HCT116 (cell line): ENCODE results near the gene SH3PXD2A. TPM values are rescaled to one million over a fixed set of nuclear protein-coding genes. Genes with fewer than 3 reads are reported as not detected.

Experiments used
- ATAC-seq: fragments of 200-7000 bp; cut with Tn5 transposase; 2 replicates; pipeline ENCODE4 v1.9.1; 2020; ENCODE audit warnings: mild to moderate bottlenecking, moderate library complexity
- BruUV-seq: library from RNA; stranded (reverse); fragments of 400-500 nt; replicated peaks from 2 replicates; lab custom pipeline; 2021; lab: Mats Ljungman, UMichigan
- CTCF ChIA-PET: fragments of 300-600 bp; sonication (Branson Sonifier 250); formaldehyde crosslinking; loops from one replicate; lab custom pipeline; 2021; ENCODE audit warnings: antibody characterized with exemption; lab: Charles Lee
- POLR2A ChIA-PET: fragments of 300-600, 350-600 bp; sonication (Branson Sonifier 250); formaldehyde crosslinking; loops from one replicate; lab custom pipeline; 2021; ENCODE audit warnings: antibody characterized with exemption; lab: Charles Lee
- RAD21 ChIA-PET, 2 experiments: fragments of 300-600 bp; sonication (Branson Sonifier 250); formaldehyde crosslinking; loops; one replicate each; lab custom pipeline; 2023; ENCODE audit warnings: low total read pairs in 2 of 2; ENCODE audit not compliant: uncharacterized antibody in 2 of 2, unreplicated experiment in 2 of 2, low non-redundant PET in 1 of 2; lab: Charles Lee
- DNase-seq: peaks from one replicate; pipeline ENCODE4 v3.0.0-alpha.2; 2010; ENCODE audit warnings: low read depth, low spot score
- H2AFZ ChIP-seq: fragments of 200-600 bp; shearing (Covaris generic), sonication (generic); 2 replicates; pipeline ENCODE4 v1.6.1; 2017; ENCODE audit warnings: low read depth, mixed run types, mixed read lengths, antibody characterized with exemption, low read length; ENCODE audit not compliant: poor library complexity, severe bottlenecking
- H3K27ac ChIP-seq: 2 replicates; pipeline ENCODE4 v1.5.1; 2012; ENCODE audit warnings: low read depth, low read length
- H3K27me3 ChIP-seq: fragments of 200-600 bp; sonication (generic); 2 replicates; pipeline ENCODE4 v1.6.1; 2016; ENCODE audit warnings: mixed run types, low read length, mixed read lengths; ENCODE audit not compliant: insufficient read depth
- H3K36me3 ChIP-seq, 2 experiments: fragments of 200-500 bp in 1 of 2; fragments of 200-600 bp in 1 of 2; sonication (Bioruptor generic) in 1 of 2; sonication (generic) in 1 of 2; 2 replicates each; pipeline versions ENCODE4 v1.5.1 to v1.6.1; 2014 to 2016; ENCODE audit warnings: low read length in 2 of 2, inconsistent platforms in 1 of 2, mixed read lengths in 1 of 2, mixed run types in 1 of 2; ENCODE audit not compliant: insufficient read depth in 2 of 2, control insufficient read depth in 1 of 2
- H3K4me1 ChIP-seq, 2 experiments: fragments of 200-600 bp in 1 of 2; sonication (generic) in 1 of 2; 2 replicates each; pipeline versions ENCODE4 v1.5.1 to v1.6.1; 2012 to 2017; ENCODE audit warnings: low read length in 2 of 2, inconsistent platforms in 1 of 2, mild to moderate bottlenecking in 1 of 2, mixed read lengths in 1 of 2, mixed run types in 1 of 2, moderate library complexity in 1 of 2; ENCODE audit not compliant: insufficient read depth in 2 of 2, control insufficient read depth in 1 of 2
- H3K4me2 ChIP-seq: fragments of 200-600 bp; sonication (generic); 2 replicates; pipeline ENCODE4 v1.6.1; 2017; ENCODE audit warnings: mixed run types, low read length, mixed read lengths
- H3K4me3 ChIP-seq, 2 experiments: fragments of 200-600 bp in 1 of 2; sonication (generic) in 1 of 2; replicated peaks in 1 of 2; 2 replicates each; pipeline ENCODE4 v1.5.1; 2011 to 2016; ENCODE audit warnings: low read length in 2 of 2, control low read depth in 1 of 2, low read depth in 1 of 2, mild to moderate bottlenecking in 1 of 2, mixed read lengths in 1 of 2, mixed run types in 1 of 2
- H3K79me2 ChIP-seq: fragments of 200-600 bp; sonication (generic); 2 replicates; pipeline ENCODE4 v1.6.1; 2017; ENCODE audit warnings: mild to moderate bottlenecking, mixed run types, low read length, moderate library complexity, mixed read lengths; ENCODE audit not compliant: insufficient read depth
- H3K9ac ChIP-seq: fragments of 200-600 bp; sonication (generic); 2 replicates; pipeline ENCODE4 v1.6.1; 2016; ENCODE audit warnings: low read length, mixed read lengths
- H3K9me2 ChIP-seq: fragments of 200-600 bp; sonication (generic), shearing (Covaris generic); 2 replicates; pipeline ENCODE4 v1.6.1; 2017; ENCODE audit warnings: mixed run types, mild to moderate bottlenecking, moderate library complexity; ENCODE audit not compliant: insufficient read depth
- H3K9me3 ChIP-seq, 2 experiments: fragments of 200-500 bp in 1 of 2; fragments of 200-600 bp in 1 of 2; sonication (Bioruptor generic) in 1 of 2; sonication (generic) in 1 of 2; 2 replicates each; pipeline ENCODE4 v1.6.1; 2014 to 2017; ENCODE audit warnings: low read length in 2 of 2, mixed read lengths in 2 of 2, inconsistent platforms in 1 of 2, low read depth in 1 of 2, mild to moderate bottlenecking in 1 of 2, mixed run types in 1 of 2, moderate library complexity in 1 of 2; ENCODE audit not compliant: control insufficient read depth in 1 of 2, insufficient read depth in 1 of 2
- H4K20me1 ChIP-seq: fragments of 200-600 bp; sonication (generic), shearing (Covaris generic); 2 replicates; pipeline ENCODE4 v1.6.1; 2017; ENCODE audit warnings: mixed run types, mild to moderate bottlenecking, moderate library complexity; ENCODE audit not compliant: insufficient read depth
- CBX3 ChIP-seq: IDR thresholded peaks from 2 replicates; pipeline ENCODE4 v1.6.1; 2012; ENCODE audit warnings: low read depth
- EGR1 ChIP-seq: IDR thresholded peaks from 2 replicates; pipeline ENCODE4 v1.6.1; 2012; ENCODE audit warnings: low read depth
- EZH2phosphoT487 ChIP-seq: fragments of 200-600 bp; IDR thresholded peaks from 2 replicates; pipeline ENCODE4 v1.6.1; 2018; ENCODE audit warnings: antibody characterized with exemption, borderline replicate concordance
- FOSL1 ChIP-seq: IDR thresholded peaks from 2 replicates; pipeline ENCODE4 v1.6.1; 2012; ENCODE audit warnings: low read depth
- JUND ChIP-seq: IDR thresholded peaks from 2 replicates; pipeline ENCODE4 v1.6.1; 2012
- MAX ChIP-seq: IDR thresholded peaks from 2 replicates; pipeline ENCODE4 v1.6.1; 2012
- POLR2A ChIP-seq: IDR thresholded peaks from 2 replicates; pipeline ENCODE4 v1.7.0; 2011; ENCODE audit warnings: borderline replicate concordance; ENCODE audit not compliant: insufficient read depth, insufficient read length; ENCODE audit errors: extremely low read depth
- POLR2AphosphoS5 ChIP-seq: IDR thresholded peaks from 2 replicates; pipeline ENCODE4 v1.6.1; 2011; ENCODE audit warnings: mild to moderate bottlenecking, low read depth, low read length, moderate library complexity
- RAD21 ChIP-seq: IDR thresholded peaks from 2 replicates; pipeline ENCODE4 v1.6.1; 2012; ENCODE audit warnings: low read depth, mild to moderate bottlenecking
- SIN3A ChIP-seq: IDR thresholded peaks from 2 replicates; pipeline ENCODE4 v1.6.1; 2012; ENCODE audit warnings: low read depth
- SP1 ChIP-seq: IDR thresholded peaks from 2 replicates; pipeline ENCODE4 v1.6.1; 2012; ENCODE audit warnings: low read depth
- SRF ChIP-seq: IDR thresholded peaks from 2 replicates; pipeline ENCODE4 v1.6.1; 2012; ENCODE audit warnings: low read depth
- TCF7L2 ChIP-seq: IDR thresholded peaks from 2 replicates; pipeline ENCODE4 v1.7.0; 2011; ENCODE audit warnings: borderline replicate concordance, inconsistent platforms; ENCODE audit not compliant: insufficient read depth, insufficient read length; ENCODE audit errors: extremely low read depth
- ZFX ChIP-seq: fragments of 450-650 bp; IDR thresholded peaks from 2 replicates; pipeline ENCODE4 v1.6.1; 2017
- ZNF274 ChIP-seq: fragments of 200-500 bp; sonication (Bioruptor generic); IDR thresholded peaks from 2 replicates; pipeline ENCODE4 v1.6.1; 2014; ENCODE audit warnings: mild to moderate bottlenecking, low read depth, low read length, inconsistent platforms
- intact Hi-C: fragments of 100-400 bp; cut with micrococcal nuclease; formaldehyde crosslinking; loops from 2 replicates; pipeline ENCODE4 v1.10.0; 2022
- total RNA-seq: library from RNA; stranded (reverse); gene quantifications from one replicate; pipeline ENCODE4 v1.2.1, GENCODE V29; 2021; ENCODE audit not compliant: unreplicated experiment
- TF ChIP-seq, protein P1 (sequence below): IDR thresholded peaks from 2 replicates; pipeline ENCODE4 v1.6.1; 2012
- TF ChIP-seq, protein P2 (sequence below), 3 experiments: fragments of 200-600 bp in 1 of 3; sonication (generic) in 1 of 3; IDR thresholded peaks in 2 of 3; conservative IDR thresholded peaks in 1 of 3; 2 replicates each; pipeline ENCODE4 v1.5.1; 2012 to 2017; ENCODE audit warnings: low read depth in 2 of 3, low read length in 2 of 3, antibody characterized with exemption in 1 of 3, borderline replicate concordance in 1 of 3, control low read depth in 1 of 3, mild to moderate bottlenecking in 1 of 3, mixed read lengths in 1 of 3, mixed run types in 1 of 3, moderate library complexity in 1 of 3; ENCODE audit not compliant: insufficient read depth in 1 of 3

The SH3PXD2A gene
- total RNA-seq, 1 experiment from 2014 or later: 8.7 TPM

DNA sequence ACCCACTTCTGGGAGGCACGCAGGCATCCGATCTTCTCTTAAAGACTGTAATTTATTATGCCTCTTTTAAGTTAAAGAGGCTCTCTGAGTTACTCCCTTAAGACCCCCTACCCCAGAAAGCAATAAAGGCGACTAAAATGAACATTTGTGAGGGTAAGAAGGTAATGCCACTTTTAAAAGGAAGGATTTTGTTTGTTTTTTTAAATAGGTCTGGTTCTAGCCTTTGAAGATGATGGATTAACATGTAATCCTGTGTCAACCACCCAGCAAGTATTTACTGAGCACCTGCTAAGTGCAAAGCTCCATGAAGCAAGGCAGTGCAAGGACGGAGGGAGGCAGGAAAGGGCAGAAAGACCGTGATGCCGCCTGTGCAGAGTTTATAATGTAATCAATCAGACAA, 26.1 kb downstream of the SH3PXD2A start:
- Histone ChIP-seq H3K36me3 (no peaks in the 10 kb centered on the region), H3K4me2 (no peak overlapping the region), H4K20me1 (no peaks in the 10 kb centered on the region), H3K27me3 (no peaks in the 10 kb centered on the region), H3K4me3 (no peak overlapping the region), H3K27ac (no peak overlapping the region), H3K79me2 (no peaks in the 10 kb centered on the region), H3K9ac (no peak overlapping the region), H2AFZ (no peak overlapping the region), H3K9me3 (no peaks in the 10 kb centered on the region), H3K9me2 (no peaks in the 10 kb centered on the region), H3K4me1 (peaks cover 3 to 16% of the 10 kb centered on the region in 2 experiments; a peak in 3 of 4 replicates)
- TF ChIP-seq RAD21 (no peak), SIN3A (no peak), SP1 (no peak), SRF (no peak), EGR1 (no peak), FOSL1 (no peak)
- TF ChIP-seq, protein P1, sequence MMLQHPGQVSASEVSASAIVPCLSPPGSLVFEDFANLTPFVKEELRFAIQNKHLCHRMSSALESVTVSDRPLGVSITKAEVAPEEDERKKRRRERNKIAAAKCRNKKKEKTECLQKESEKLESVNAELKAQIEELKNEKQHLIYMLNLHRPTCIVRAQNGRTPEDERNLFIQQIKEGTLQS: no peak
- DNase-seq (no peak), ATAC-seq (no peak)
- intact Hi-C loops: no loop called here
- BruUV-seq: no TSS peak
- POLR2A ChIA-PET: no interaction called here
- RAD21 ChIA-PET: no interaction called here
- CTCF ChIA-PET: no interaction called here

DNA sequence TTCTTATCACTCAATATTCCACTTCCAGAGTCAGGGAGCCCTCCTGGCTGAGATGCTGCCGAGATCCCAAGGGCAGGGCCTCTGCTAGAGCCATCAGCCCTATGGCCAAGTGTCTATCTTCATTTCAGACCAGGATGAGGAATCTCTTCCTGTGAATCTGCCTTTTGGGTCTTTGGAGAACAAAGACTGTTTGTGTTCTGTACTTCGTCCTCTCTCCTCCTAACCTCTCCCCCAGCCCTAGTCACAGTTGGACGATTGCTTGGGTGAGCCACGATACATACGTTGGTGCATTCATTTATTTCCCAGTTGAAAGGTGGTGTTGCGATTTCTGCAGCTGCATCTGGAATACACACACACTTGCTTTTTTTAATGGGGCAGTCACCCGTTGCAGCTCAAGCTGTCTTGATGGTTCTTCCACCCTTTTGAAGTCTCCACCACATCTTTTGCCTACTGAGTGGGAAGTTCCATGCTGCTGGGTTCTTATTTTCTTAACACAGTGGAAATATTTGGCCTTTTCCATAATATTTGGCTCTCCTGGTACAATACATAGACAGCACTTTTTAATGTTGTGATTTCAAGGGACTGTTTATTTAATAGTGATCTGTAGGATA, 26.7 kb downstream of the SH3PXD2A start:
- no peak for ATAC-seq
- Histone ChIP-seq H3K9ac (no peak overlapping the region), H3K4me2 (peak overlapping the region; percentile 37; the same call in 1 of the 2 replicates), H3K36me3 (no peaks in the 10 kb centered on the region), H3K4me1 (peaks cover 3 to 16% of the 10 kb centered on the region in 2 experiments; a peak in 3 of 4 replicates), H3K27me3 (no peaks in the 10 kb centered on the region), H4K20me1 (no peaks in the 10 kb centered on the region), H3K9me2 (no peaks in the 10 kb centered on the region), H3K4me3 (no peak overlapping the region), H3K27ac (no peak overlapping the region), H3K79me2 (no peaks in the 10 kb centered on the region), H3K9me3 (no peaks in the 10 kb centered on the region), H2AFZ (no peak overlapping the region)
- TF ChIP-seq, protein P2, sequence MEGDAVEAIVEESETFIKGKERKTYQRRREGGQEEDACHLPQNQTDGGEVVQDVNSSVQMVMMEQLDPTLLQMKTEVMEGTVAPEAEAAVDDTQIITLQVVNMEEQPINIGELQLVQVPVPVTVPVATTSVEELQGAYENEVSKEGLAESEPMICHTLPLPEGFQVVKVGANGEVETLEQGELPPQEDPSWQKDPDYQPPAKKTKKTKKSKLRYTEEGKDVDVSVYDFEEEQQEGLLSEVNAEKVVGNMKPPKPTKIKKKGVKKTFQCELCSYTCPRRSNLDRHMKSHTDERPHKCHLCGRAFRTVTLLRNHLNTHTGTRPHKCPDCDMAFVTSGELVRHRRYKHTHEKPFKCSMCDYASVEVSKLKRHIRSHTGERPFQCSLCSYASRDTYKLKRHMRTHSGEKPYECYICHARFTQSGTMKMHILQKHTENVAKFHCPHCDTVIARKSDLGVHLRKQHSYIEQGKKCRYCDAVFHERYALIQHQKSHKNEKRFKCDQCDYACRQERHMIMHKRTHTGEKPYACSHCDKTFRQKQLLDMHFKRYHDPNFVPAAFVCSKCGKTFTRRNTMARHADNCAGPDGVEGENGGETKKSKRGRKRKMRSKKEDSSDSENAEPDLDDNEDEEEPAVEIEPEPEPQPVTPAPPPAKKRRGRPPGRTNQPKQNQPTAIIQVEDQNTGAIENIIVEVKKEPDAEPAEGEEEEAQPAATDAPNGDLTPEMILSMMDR (IDR thresholded peaks at IDR 0.05 in 2 of 3, conservative IDR thresholded peaks at IDR 0.05 in 1 of 3; ENCODE audit: borderline replicate concordance in 1 of 3, insufficient read depth in 1 of 3, low read depth in 2 of 3, low read length in 2 of 3): no peak
- TF ChIP-seq ZFX: no peak
- TF ChIP-seq POLR2A: no peak
- TF ChIP-seq TCF7L2: no peak
- no peak for TF ChIP-seq SP1
- no peak for TF ChIP-seq EZH2phosphoT487
- TF ChIP-seq CBX3: no peak
- no peak for TF ChIP-seq RAD21
- no peak for TF ChIP-seq ZNF274
- TF ChIP-seq SIN3A: no peak
- no peak for TF ChIP-seq JUND
- TF ChIP-seq POLR2AphosphoS5: no peak
- TF ChIP-seq EGR1: no peak
- TF ChIP-seq MAX: no peak
- intact Hi-C loops: no loop called here
- ChIA-PET RAD21 (no interaction called here), CTCF (interaction anchor here (0.5 to 1.3 kb wide), 3 partner anchors 15 to 34 kb away, joined by 3 to 4 read pairs (median 3); no protein-coding TSS in a partner anchor), POLR2A (no interaction called here)
- BruUV-seq: no TSS peak
- DNase-seq: no peak
